H9 (cell line): ENCODE results near the gene EPS15. TPM values are rescaled to one million over a fixed set of nuclear protein-coding genes. Genes with fewer than 3 reads are reported as not detected.

ENCODE experiments used
- DNase-seq: peaks from one replicate; pipeline ENCODE4 v3.0.0-alpha.2; 2017
- H2AFZ ChIP-seq: one replicate; pipeline ENCODE4 v1.6.1; 2013; ENCODE audit warnings: mild to moderate bottlenecking, low read length, control low read depth, moderate library complexity
- H2AK5ac ChIP-seq: 2 replicates; pipeline ENCODE4 v1.6.1; 2013; ENCODE audit warnings: low read length, control low read depth, mixed read lengths; ENCODE audit not compliant: insufficient read length
- H2BK120ac ChIP-seq: one replicate; pipeline ENCODE4 v1.6.1; 2013; ENCODE audit warnings: low read depth, mild to moderate bottlenecking, low read length, control low read depth, inconsistent platforms; ENCODE audit not compliant: poor library complexity, severe bottlenecking
- H2BK12ac ChIP-seq: 2 replicates; pipeline ENCODE4 v1.6.1; 2013; ENCODE audit warnings: low read length, control low read depth, mixed read lengths, low read depth; ENCODE audit not compliant: insufficient read length
- H2BK15ac ChIP-seq: 2 replicates; pipeline ENCODE4 v1.6.1; 2013; ENCODE audit warnings: low read depth, low read length, control low read depth
- H2BK20ac ChIP-seq: one replicate; pipeline ENCODE4 v1.6.1; 2013; ENCODE audit warnings: low read depth, mild to moderate bottlenecking, low read length, control low read depth, inconsistent platforms; ENCODE audit not compliant: poor library complexity, severe bottlenecking
- H2BK5ac ChIP-seq: 2 replicates; pipeline ENCODE4 v1.6.1; 2013; ENCODE audit warnings: low read length, control low read depth, mixed read lengths; ENCODE audit not compliant: insufficient read length
- H3K14ac ChIP-seq: 2 replicates; pipeline ENCODE4 v1.6.1; 2013; ENCODE audit warnings: low read length, control low read depth; ENCODE audit not compliant: insufficient read depth
- H3K18ac ChIP-seq: 2 replicates; pipeline ENCODE4 v1.6.1; 2013; ENCODE audit warnings: low read depth, mild to moderate bottlenecking, mixed read lengths, low read length, control low read depth; ENCODE audit not compliant: insufficient read length
- H3K23ac ChIP-seq: 2 replicates; pipeline ENCODE4 v1.6.1; 2013; ENCODE audit warnings: low read length, control low read depth, mixed read lengths, low read depth; ENCODE audit not compliant: insufficient read length
- H3K23me2 ChIP-seq: 2 replicates; pipeline ENCODE4 v1.6.1; 2013; ENCODE audit warnings: low read depth, mild to moderate bottlenecking, mixed read lengths, low read length, control low read depth; ENCODE audit not compliant: insufficient read length, poor library complexity, severe bottlenecking
- H3K27ac ChIP-seq: 2 replicates; pipeline ENCODE4 v1.5.1; 2013; ENCODE audit warnings: low read length, control low read depth, mixed read lengths, low read depth; ENCODE audit not compliant: insufficient read length
- H3K27me3 ChIP-seq: 2 replicates; pipeline ENCODE4 v1.6.1; 2013; ENCODE audit warnings: low read length, control low read depth, inconsistent platforms; ENCODE audit not compliant: insufficient read depth
- H3K4ac ChIP-seq: 2 replicates; pipeline ENCODE4 v1.6.1; 2013; ENCODE audit warnings: low read depth, mild to moderate bottlenecking, control low read depth, inconsistent platforms, low read length, moderate library complexity
- H3K4me1 ChIP-seq: 2 replicates; pipeline ENCODE4 v1.6.1; 2013; ENCODE audit warnings: low read length, control low read depth, inconsistent platforms; ENCODE audit not compliant: insufficient read depth
- H3K4me2 ChIP-seq: 2 replicates; pipeline ENCODE4 v1.6.1; 2013; ENCODE audit warnings: low read length, control low read depth, mixed read lengths; ENCODE audit not compliant: insufficient read length, insufficient read depth
- H3K56ac ChIP-seq: 2 replicates; pipeline ENCODE4 v1.6.1; 2013; ENCODE audit warnings: low read depth, mild to moderate bottlenecking, mixed read lengths, low read length, control low read depth; ENCODE audit not compliant: insufficient read length
- H3K79me1 ChIP-seq: 2 replicates; pipeline ENCODE4 v1.6.1; 2013; ENCODE audit warnings: low read depth, mild to moderate bottlenecking, moderate library complexity, low read length, control low read depth, inconsistent platforms; ENCODE audit not compliant: insufficient read depth, poor library complexity, severe bottlenecking
- H3K79me2 ChIP-seq: 2 replicates; pipeline ENCODE4 v1.6.1; 2013; ENCODE audit warnings: low read length, control low read depth, inconsistent platforms; ENCODE audit not compliant: insufficient read depth
- H3K9ac ChIP-seq: 2 replicates; pipeline ENCODE4 v1.6.1; 2013; ENCODE audit warnings: low read length, control low read depth, mixed read lengths; ENCODE audit not compliant: insufficient read length; ENCODE audit errors: extremely low read depth
- H3K9me3 ChIP-seq: one replicate; pipeline ENCODE4 v1.6.1; 2013; ENCODE audit warnings: low read depth, low read length, inconsistent platforms; ENCODE audit not compliant: control insufficient read depth
- H3T11ph ChIP-seq: one replicate; pipeline ENCODE4 v1.6.1; 2013; ENCODE audit warnings: mild to moderate bottlenecking, low read length, control low read depth, inconsistent platforms
- H4K20me1 ChIP-seq: one replicate; pipeline ENCODE4 v1.6.1; 2013; ENCODE audit not compliant: control insufficient read depth, insufficient read length, insufficient read depth
- H4K5ac ChIP-seq: 2 replicates; pipeline ENCODE4 v1.6.1; 2013; ENCODE audit warnings: low read depth, mild to moderate bottlenecking, mixed read lengths, low read length, control low read depth; ENCODE audit not compliant: insufficient read length
- H4K8ac ChIP-seq: replicated peaks from 2 replicates; pipeline ENCODE4 v1.6.1; 2013; ENCODE audit warnings: low read length, control low read depth, mixed read lengths, low read depth; ENCODE audit not compliant: insufficient read length
- H4K91ac ChIP-seq: 2 replicates; pipeline ENCODE4 v1.6.1; 2013; ENCODE audit warnings: low read depth, mild to moderate bottlenecking, moderate library complexity, mixed read lengths, low read length, control low read depth; ENCODE audit not compliant: insufficient read length
- H3K27ac Mint-ChIP-seq, 3 experiments: 2 replicates in 2 of 3; 3 replicates in 1 of 3; pipeline ENCODE4 v1.8.0; 2020 to 2021; ENCODE audit warnings: mixed read lengths in 3 of 3, mild to moderate bottlenecking in 1 of 3, moderate library complexity in 1 of 3
- H3K27me3 Mint-ChIP-seq: 2 replicates; pipeline ENCODE4 v1.8.0; 2021; ENCODE audit warnings: low read depth, mild to moderate bottlenecking, moderate library complexity, mixed read lengths
- H3K36me3 Mint-ChIP-seq, 3 experiments: 2 replicates in 2 of 3; 3 replicates in 1 of 3; pipeline ENCODE4 v1.8.0; 2020 to 2021; ENCODE audit warnings: low read depth in 3 of 3, mixed read lengths in 3 of 3; ENCODE audit not compliant: insufficient read depth in 1 of 3
- H3K4me1 Mint-ChIP-seq, 2 experiments: 2 replicates each; pipeline ENCODE4 v1.8.0; 2020; ENCODE audit warnings: mixed read lengths in 2 of 2
- H3K4me3 Mint-ChIP-seq, 2 experiments: 2 replicates in 1 of 2; 3 replicates in 1 of 2; pipeline ENCODE4 v1.8.0; 2020 to 2021; ENCODE audit warnings: mild to moderate bottlenecking in 2 of 2, mixed read lengths in 2 of 2, moderate library complexity in 1 of 2
- H3K9me3 Mint-ChIP-seq, 2 experiments: 2 replicates in 1 of 2; 3 replicates in 1 of 2; pipeline ENCODE4 v1.8.0; 2020; ENCODE audit warnings: mild to moderate bottlenecking in 2 of 2, mixed read lengths in 2 of 2, moderate library complexity in 1 of 2
- WGBS: extraction: QIAGEN DNeasy Blood & Tissue Kit; methylation state at CpG from one replicate; pipeline ENCODE4 v1.1.7; 2013; ENCODE audit warnings: missing lambda C conversion rate, low lambda C conversion rate, mixed read lengths; ENCODE audit not compliant: insufficient read length; ENCODE audit errors: extremely low coverage; 5-methylcytosine and 5-hydroxymethylcytosine counted together
- total RNA-seq: library from RNA; stranded (reverse); gene quantifications from 2 replicates; pipeline ENCODE4 v1.2.1, GENCODE V29; 2021
- TF ChIP-seq, protein P1 (sequence below): fragments of 200-600 bp; sonication (generic); conservative IDR thresholded peaks from 3 replicates; pipeline ENCODE4 v1.8.0; 2021; ENCODE audit warnings: antibody characterized with exemption, mild to moderate bottlenecking

EPS15 gene
- total RNA-seq, 1 experiment from 2014 or later, result 44.1 TPM

DNA sequence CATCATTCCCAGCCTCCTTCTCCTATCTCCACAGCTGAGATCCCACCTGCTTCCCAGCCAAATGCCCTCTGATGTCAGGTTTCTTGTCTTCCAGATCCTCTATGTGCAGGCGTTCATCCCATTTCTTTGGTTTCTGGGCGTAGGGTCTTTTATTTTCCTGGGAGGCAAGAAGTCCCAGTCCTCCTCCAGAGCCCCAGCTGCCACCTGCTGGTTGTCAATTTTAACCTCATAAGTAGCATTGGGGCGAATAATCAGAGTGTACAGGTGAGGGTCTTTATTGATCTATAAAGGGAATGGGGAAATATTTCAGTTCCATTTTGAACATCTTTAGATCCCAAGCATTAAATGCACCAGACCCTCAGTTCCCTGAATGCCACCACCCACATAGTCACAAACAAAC lies 47.2 kb upstream of the EPS15 start:
- no peaks in the 10 kb centered on the region for H3K27me3 ChIP-seq
- TF ChIP-seq, protein P1, sequence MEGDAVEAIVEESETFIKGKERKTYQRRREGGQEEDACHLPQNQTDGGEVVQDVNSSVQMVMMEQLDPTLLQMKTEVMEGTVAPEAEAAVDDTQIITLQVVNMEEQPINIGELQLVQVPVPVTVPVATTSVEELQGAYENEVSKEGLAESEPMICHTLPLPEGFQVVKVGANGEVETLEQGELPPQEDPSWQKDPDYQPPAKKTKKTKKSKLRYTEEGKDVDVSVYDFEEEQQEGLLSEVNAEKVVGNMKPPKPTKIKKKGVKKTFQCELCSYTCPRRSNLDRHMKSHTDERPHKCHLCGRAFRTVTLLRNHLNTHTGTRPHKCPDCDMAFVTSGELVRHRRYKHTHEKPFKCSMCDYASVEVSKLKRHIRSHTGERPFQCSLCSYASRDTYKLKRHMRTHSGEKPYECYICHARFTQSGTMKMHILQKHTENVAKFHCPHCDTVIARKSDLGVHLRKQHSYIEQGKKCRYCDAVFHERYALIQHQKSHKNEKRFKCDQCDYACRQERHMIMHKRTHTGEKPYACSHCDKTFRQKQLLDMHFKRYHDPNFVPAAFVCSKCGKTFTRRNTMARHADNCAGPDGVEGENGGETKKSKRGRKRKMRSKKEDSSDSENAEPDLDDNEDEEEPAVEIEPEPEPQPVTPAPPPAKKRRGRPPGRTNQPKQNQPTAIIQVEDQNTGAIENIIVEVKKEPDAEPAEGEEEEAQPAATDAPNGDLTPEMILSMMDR, result no peak
- no peaks in the 10 kb centered on the region for H3K36me3 Mint-ChIP-seq
- H2BK12ac ChIP-seq, result no peak overlapping the region
- no peak overlapping the region for H2AFZ ChIP-seq
- H4K8ac ChIP-seq, result no peak overlapping the region
- no peaks in the 10 kb centered on the region for H3K27me3 Mint-ChIP-seq
- no peak overlapping the region for H2AK5ac ChIP-seq
- H2BK20ac ChIP-seq, result no peak overlapping the region
- H4K20me1 ChIP-seq, result no peaks in the 10 kb centered on the region
- no peak overlapping the region for H2BK5ac ChIP-seq
- no peak overlapping the region for H3K27ac Mint-ChIP-seq
- H3K79me1 ChIP-seq, result no peaks in the 10 kb centered on the region
- H4K5ac ChIP-seq, result no peak overlapping the region
- H2BK15ac ChIP-seq, result no peak overlapping the region
- H3K27ac ChIP-seq, result no peak overlapping the region
- H3K18ac ChIP-seq, result no peak overlapping the region
- H4K91ac ChIP-seq, result no peak overlapping the region
- H3K4me2 ChIP-seq, result no peak overlapping the region
- no peaks in the 10 kb centered on the region for H3K79me2 ChIP-seq
- no peak overlapping the region for H3K23ac ChIP-seq
- no peaks in the 10 kb centered on the region for H3K9me3 ChIP-seq
- no peak overlapping the region for H3K9ac ChIP-seq
- no peak overlapping the region for H3K4me3 Mint-ChIP-seq
- H3K4me1 ChIP-seq, result peaks cover 2% of the 10 kb centered on the region; the same call in 1 of the 2 replicates
- no peak overlapping the region for H3K56ac ChIP-seq
- H3K23me2 ChIP-seq, result no peaks in the 10 kb centered on the region
- no peak overlapping the region for H3K4ac ChIP-seq
- DNase-seq, result no peak
- H3T11ph ChIP-seq, result no peak overlapping the region
- no peak overlapping the region for H3K14ac ChIP-seq
- peaks cover 16 to 23% of the 10 kb centered on the region in 2 experiments for H3K4me1 Mint-ChIP-seq
- no peaks in the 10 kb centered on the region for H3K9me3 Mint-ChIP-seq
- no CpG with 5 or more reads among the region's 3 CpGs for WGBS
- H2BK120ac ChIP-seq, result no peak overlapping the region
